Pons (tissue), 1 donor: ENCODE data around the gene PLEKHA7.
A peak's percentile ranks its signal among the peaks of the same experiment; 100 is the strongest.

Source experiments
- DNase-seq: peaks from one replicate; pipeline ENCODE4 v3.0.0-alpha.2; 2016; ENCODE audit warnings: low spot score

The PLEKHA7 gene

DNA sequence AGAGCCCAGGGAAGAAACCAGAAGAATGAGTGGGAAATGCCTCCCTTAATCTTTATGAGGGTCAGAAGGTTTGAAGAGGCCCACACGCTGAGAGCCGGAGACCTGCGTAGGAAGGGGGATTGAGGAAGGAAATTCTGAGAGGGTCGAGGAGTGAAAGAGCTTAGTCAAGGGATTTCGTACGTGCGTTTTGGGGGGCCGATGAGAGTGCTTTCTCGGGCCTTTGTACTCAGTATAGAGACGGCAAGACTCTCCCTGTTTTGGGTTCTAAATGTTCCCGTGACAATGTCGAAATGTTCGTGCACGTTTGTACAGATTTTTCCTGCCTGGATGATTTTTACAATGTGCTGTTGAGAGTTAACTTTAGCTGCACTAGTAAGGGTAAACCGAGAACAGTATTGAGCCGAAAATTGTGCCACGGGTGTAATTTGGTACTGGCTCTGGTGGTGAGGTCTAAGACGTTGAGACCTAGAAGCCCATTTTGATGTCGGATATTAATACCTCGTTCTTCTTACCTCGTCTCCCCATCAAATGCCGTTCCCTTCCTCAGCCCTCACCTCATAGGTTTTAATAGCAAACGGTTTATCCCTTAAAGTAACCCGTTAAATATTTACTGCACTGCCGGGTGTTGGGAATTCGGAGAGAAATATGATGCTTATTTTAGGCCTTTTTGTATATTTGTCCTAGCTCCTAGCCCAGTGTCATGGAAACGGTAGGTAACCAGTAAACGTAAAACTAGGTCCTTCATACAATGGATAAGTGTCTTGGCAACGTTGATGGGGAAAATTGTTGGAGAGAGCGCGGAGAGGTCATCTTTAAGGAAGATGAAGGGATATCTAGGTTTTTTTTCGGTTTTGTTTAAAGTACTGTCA, 275.0 kb downstream of the PLEKHA7 start:
- peak; percentile 17 for DNase-seq

DNA sequence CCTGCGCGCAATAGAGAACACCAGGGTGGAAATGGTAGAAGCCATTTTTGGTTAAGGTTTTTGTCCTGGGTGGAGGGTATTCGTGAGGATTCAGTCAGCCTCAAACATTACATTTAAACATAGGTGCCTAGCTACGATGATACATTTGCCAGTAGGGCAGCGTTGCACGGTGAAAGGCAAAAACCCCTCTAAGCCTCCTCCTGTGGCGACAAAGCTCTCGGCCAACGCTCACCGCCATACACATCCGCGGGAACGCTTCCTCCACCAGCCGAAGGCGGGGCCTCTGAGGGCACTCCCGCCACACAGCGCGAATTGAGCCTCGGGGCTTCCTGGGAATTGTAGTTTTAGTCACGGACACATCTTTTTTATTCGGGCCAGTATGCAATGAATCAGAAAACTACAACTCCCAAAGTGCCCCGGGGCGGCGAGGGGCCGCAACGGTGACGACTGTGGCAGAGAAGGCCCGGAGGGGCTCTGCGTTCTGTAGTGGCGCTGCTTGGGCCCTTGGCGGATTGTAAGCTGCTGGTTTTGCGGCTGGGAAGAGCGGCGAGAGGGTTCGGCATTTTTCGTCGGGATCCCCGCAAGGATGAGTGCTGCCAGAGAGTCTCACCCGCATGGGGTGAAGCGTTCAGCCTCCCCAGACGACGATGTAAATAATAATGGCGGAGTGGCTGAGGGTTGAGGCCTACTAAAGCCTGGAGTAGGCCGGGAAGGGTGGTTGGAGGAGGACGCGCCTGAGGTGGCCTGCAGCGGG, 275.8 kb downstream of the PLEKHA7 start, which contains the start of gene C11orf58:
Gene C11orf58 (plus strand): TSS at position 455 of the 754 bp plus-strand sequence. CDS start 132 bp downstream, at position 587.
- DNase-seq, result peak; percentile 99

DNA sequence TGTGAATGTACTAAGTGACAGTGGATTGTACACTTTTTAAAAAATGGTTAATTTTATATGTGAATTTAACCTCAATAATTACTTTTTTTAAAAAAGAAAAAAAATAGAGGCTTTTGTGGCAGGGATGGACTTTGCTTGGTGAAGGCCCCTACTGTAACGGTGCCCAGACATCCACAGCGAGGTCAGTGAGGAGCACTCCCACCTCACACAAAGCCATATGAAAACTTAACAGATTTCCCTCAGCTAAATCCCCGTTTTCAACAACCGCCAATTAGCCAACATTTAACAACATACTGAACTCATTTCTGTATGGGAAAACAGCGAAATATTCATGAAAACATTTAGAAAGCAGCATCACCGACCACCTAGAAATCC, 276.4 kb downstream of the PLEKHA7 start:
- DNase-seq, result no peak
